GM18498 (cell line): ENCODE results near the gene KLF9.

Source experiments
- ATAC-seq: cut with Tn5 transposase; IDR thresholded peaks from one replicate; pipeline ENCODE4 v1.9.1; 2021; ENCODE audit warnings: mild to moderate bottlenecking, moderate library complexity; ENCODE audit not compliant: unreplicated experiment

Gene KLF9

GRCh38 chr9:70367305-70367930, 47.0 kb downstream of the KLF9 start:
- no peak for ATAC-seq

GRCh38 chr9:70363760-70364159, 50.7 kb downstream of the KLF9 start:
- no peak for ATAC-seq

GRCh38 chr9:70362952-70363351, 51.5 kb downstream of the KLF9 start:
- no peak for ATAC-seq

GRCh38 chr9:70355801-70356200, 58.7 kb downstream of the KLF9 start:
- ATAC-seq = no peak

- ATAC-seq = no peak
These were observed 61.7 kb downstream of the KLF9 start for GRCh38 chr9:70352802-70353201.

- no peak for ATAC-seq
These were observed 62.1 kb downstream of the KLF9 start for GRCh38 chr9:70352356-70352755.

- no peak for ATAC-seq
These were observed 67.4 kb downstream of the KLF9 start for GRCh38 chr9:70347046-70347445.

- ATAC-seq = no peak
These were observed 73.9 kb downstream of the KLF9 start for GRCh38 chr9:70340572-70340971.
